ENCODE measurements around the gene TCF15. TPM values are rescaled to one million over a fixed set of nuclear protein-coding genes. Genes with fewer than 3 reads are reported as not detected.
A peak's percentile ranks its signal among the peaks of the same experiment; 100 is the strongest.

Gene TCF15
- total and polyA plus RNA-seq, 2 of the 13 experiments (the other 11 are each of a cell fraction or from before 2014, with no cell fraction given), result not detected

DNA sequence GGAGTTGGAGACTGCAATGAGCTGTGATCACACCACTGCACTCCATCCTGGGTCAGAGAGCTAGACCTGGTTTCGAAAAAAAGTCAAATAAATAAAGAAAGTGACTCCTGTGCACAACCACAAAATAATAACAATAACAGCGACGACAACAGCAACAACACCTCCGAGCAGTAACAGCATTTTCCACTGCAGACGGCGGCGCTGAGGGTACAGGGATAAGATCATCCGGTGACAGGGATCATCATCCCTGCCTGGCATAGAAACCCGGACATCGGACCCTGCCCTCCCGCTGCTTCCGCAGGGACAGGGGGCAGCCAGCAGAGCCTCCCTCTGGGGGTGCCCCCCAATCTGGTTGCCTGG lies 31.4 kb upstream of the TCF15 start (continued):
- TF ChIP-seq, protein P1, sequence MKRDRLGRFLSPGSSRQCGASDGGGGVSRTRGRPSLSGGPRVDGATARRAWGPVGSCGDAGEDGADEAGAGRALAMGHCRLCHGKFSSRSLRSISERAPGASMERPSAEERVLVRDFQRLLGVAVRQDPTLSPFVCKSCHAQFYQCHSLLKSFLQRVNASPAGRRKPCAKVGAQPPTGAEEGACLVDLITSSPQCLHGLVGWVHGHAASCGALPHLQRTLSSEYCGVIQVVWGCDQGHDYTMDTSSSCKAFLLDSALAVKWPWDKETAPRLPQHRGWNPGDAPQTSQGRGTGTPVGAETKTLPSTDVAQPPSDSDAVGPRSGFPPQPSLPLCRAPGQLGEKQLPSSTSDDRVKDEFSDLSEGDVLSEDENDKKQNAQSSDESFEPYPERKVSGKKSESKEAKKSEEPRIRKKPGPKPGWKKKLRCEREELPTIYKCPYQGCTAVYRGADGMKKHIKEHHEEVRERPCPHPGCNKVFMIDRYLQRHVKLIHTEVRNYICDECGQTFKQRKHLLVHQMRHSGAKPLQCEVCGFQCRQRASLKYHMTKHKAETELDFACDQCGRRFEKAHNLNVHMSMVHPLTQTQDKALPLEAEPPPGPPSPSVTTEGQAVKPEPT (CRISPR knock-in tag; IDR thresholded peaks at IDR 0.05; ENCODE audit: low read depth), result no peak
- TF ChIP-seq, protein P2, sequence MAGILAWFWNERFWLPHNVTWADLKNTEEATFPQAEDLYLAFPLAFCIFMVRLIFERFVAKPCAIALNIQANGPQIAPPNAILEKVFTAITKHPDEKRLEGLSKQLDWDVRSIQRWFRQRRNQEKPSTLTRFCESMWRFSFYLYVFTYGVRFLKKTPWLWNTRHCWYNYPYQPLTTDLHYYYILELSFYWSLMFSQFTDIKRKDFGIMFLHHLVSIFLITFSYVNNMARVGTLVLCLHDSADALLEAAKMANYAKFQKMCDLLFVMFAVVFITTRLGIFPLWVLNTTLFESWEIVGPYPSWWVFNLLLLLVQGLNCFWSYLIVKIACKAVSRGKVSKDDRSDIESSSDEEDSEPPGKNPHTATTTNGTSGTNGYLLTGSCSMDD (CRISPR knock-in tag; IDR thresholded peaks at IDR 0.05), result no peak
- TF ChIP-seq ZNF530 (CRISPR knock-in tag; IDR thresholded peaks at IDR 0.05; ENCODE audit: low read depth) (no peak), ELF4 (CRISPR knock-in tag; IDR thresholded peaks at IDR 0.05; ENCODE audit: borderline replicate concordance) (no peak), GTF3A (CRISPR knock-in tag; conservative IDR thresholded peaks at IDR 0.05) (no peak), NFE2L2 (IDR thresholded peaks at IDR 0.05; ENCODE audit: low read length) (no peak), CREB1 (IDR thresholded peaks at IDR 0.05) (0 out of 2 replicates have a peak, but pooled peaks have one; percentile 35), CREB1 (CRISPR knock-in tag; IDR thresholded peaks at IDR 0.05) (no peak), ZNF713 (CRISPR knock-in tag; IDR thresholded peaks at IDR 0.05) (no peak), RORA (CRISPR knock-in tag; IDR thresholded peaks at IDR 0.05) (no peak), ZNF772 (CRISPR knock-in tag; IDR thresholded peaks at IDR 0.05) (no peak), ZNF225 (CRISPR knock-in tag; IDR thresholded peaks at IDR 0.05) (no peak), ZNF619 (CRISPR knock-in tag; IDR thresholded peaks at IDR 0.05) (no peak), ZFP36 (IDR thresholded peaks at IDR 0.05; ENCODE audit: borderline replicate concordance, low read depth, low read length, partially characterized antibody) (no peak), SAFB2 (CRISPR knock-in tag; IDR thresholded peaks at IDR 0.05; ENCODE audit: borderline replicate concordance, low read depth) (no peak), ETV6 (CRISPR knock-in tag; conservative IDR thresholded peaks at IDR 0.05) (0 out of 2 replicates have a peak, but pooled peaks have one; percentile 45), NR3C1 (CRISPR knock-in tag; IDR thresholded peaks at IDR 0.05) (no peak), KDM3A (CRISPR knock-in tag; IDR thresholded peaks at IDR 0.05; ENCODE audit: low read depth) (0 out of 2 replicates have a peak, but pooled peaks have one; percentile 32), FOXA3 (CRISPR knock-in tag; IDR thresholded peaks at IDR 0.05) (0 out of 2 replicates have a peak, but pooled peaks have one; percentile 36)
- TF ChIP-seq, protein P3, sequence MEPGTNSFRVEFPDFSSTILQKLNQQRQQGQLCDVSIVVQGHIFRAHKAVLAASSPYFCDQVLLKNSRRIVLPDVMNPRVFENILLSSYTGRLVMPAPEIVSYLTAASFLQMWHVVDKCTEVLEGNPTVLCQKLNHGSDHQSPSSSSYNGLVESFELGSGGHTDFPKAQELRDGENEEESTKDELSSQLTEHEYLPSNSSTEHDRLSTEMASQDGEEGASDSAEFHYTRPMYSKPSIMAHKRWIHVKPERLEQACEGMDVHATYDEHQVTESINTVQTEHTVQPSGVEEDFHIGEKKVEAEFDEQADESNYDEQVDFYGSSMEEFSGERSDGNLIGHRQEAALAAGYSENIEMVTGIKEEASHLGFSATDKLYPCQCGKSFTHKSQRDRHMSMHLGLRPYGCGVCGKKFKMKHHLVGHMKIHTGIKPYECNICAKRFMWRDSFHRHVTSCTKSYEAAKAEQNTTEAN (CRISPR knock-in tag; conservative IDR thresholded peaks at IDR 0.05), result no peak
- TF ChIP-seq, protein P4, sequence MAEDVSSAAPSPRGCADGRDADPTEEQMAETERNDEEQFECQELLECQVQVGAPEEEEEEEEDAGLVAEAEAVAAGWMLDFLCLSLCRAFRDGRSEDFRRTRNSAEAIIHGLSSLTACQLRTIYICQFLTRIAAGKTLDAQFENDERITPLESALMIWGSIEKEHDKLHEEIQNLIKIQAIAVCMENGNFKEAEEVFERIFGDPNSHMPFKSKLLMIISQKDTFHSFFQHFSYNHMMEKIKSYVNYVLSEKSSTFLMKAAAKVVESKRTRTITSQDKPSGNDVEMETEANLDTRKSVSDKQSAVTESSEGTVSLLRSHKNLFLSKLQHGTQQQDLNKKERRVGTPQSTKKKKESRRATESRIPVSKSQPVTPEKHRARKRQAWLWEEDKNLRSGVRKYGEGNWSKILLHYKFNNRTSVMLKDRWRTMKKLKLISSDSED (CRISPR knock-in tag; IDR thresholded peaks at IDR 0.05), result no peak
- TF ChIP-seq, protein P5, sequence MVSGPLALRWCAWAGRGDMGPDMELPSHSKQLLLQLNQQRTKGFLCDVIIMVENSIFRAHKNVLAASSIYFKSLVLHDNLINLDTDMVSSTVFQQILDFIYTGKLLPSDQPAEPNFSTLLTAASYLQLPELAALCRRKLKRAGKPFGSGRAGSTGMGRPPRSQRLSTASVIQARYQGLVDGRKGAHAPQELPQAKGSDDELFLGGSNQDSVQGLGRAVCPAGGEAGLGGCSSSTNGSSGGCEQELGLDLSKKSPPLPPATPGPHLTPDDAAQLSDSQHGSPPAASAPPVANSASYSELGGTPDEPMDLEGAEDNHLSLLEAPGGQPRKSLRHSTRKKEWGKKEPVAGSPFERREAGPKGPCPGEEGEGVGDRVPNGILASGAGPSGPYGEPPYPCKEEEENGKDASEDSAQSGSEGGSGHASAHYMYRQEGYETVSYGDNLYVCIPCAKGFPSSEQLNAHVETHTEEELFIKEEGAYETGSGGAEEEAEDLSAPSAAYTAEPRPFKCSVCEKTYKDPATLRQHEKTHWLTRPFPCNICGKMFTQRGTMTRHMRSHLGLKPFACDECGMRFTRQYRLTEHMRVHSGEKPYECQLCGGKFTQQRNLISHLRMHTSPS (CRISPR knock-in tag; IDR thresholded peaks at IDR 0.05; ENCODE audit: low read depth), result peak; percentile 97

Data from HepG2 (cell line).